ENCODE measurements around the gene CREB3. TPM values are rescaled to one million over a fixed set of nuclear protein-coding genes. Genes with fewer than 3 reads are reported as not detected.

Gene CREB3
- 10 to 100 TPM; 22.8 to 25.3 TPM for total RNA-seq

DNA sequence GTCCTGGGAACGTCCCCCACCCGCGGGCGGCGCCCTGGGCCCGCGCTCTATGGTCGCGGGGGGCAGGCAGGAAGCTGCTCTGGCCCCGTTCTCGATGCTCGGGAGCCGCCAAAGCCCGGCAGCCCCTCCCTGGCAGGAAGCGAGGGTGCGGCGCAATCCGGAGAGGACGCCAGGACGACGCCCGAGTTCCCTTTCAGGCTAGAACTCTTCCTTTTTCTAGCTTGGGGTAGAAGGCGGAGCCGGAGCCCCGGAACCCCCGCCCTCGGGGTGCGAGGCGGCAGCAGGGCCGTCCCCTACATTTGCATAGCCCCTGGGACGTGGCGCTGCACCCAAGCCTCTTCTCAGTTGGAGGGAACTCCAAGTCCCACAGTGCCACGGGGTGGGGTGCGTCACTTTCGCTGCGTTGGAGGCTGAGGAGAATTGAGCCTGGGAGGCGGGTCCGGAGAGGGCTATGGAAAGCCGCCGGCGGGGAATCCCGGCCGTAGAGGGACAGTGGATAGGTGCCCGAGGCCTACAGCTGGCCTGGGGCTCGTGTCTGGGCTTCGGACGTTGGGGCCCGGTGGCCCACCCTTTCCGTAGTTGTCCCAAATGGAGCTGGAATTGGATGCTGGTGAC lies at the start of gene CREB3, which contains the start of gene TLN1:
TSS of gene CREB3 (plus strand) at position 482 of the 615 bp plus-strand sequence. CDS start at position 589, 107 bp downstream.
TSS of gene TLN1 (minus strand) at position 11 of the 615 bp plus-strand sequence. CDS start 6,501 bp downstream, outside the sequence.
- DNase-seq (ENCODE audit: low spot score in 2 of 2) = peak; percentile 96 to 97
- Mint-ChIP-seq H3K27ac (peak within 1 kb of the TSS in 1 of 2 donors; percentile 95), H3K36me3 (peaks cover 14 to 33% of the 10 kb centered on the region in 2 donors), H3K9me3 (no peaks in the 10 kb centered on the region)
- peak; percentile 76 to 91 for ATAC-seq

- DNase-seq (ENCODE audit: low spot score in 2 of 2) (no peak), ATAC-seq (no peak)
- no peak overlapping the region for H3K27ac Mint-ChIP-seq
These were observed 49.1 kb upstream of the CREB3 start for GRCh38 chr9:35683323-35683722.

GRCh38 chr9:35684921-35685320 lies 47.5 kb upstream of the CREB3 start:
- Mint-ChIP-seq H3K36me3 (no peaks in the 10 kb centered on the region), H3K9me3 (no peaks in the 10 kb centered on the region)
- DNase-seq (ENCODE audit: low spot score in 2 of 2) = no peak

More at GRCh38 chr9:35683323-35683722, 49.1 kb upstream of the CREB3 start:
- Mint-ChIP-seq H3K9me3 (no peaks in the 10 kb centered on the region), H3K36me3 (no peaks in the 10 kb centered on the region)

GRCh38 chr9:35685506-35685905 lies 47.0 kb upstream of the CREB3 start:
- ATAC-seq (no peak), DNase-seq (ENCODE audit: low spot score in 2 of 2) (no peak)
- no peaks in the 10 kb centered on the region for H3K36me3 Mint-ChIP-seq
- H3K9me3 Mint-ChIP-seq = no peaks in the 10 kb centered on the region
- peak overlapping the region in 1 of 2 donors; percentile 36 for H3K27ac Mint-ChIP-seq

More at GRCh38 chr9:35684921-35685320, 47.5 kb upstream of the CREB3 start:
- peak overlapping the region in 1 of 2 donors; percentile 36 for H3K27ac Mint-ChIP-seq
- ATAC-seq = no peak

- no peak overlapping the region for H3K27ac Mint-ChIP-seq
- no peaks in the 10 kb centered on the region for H3K36me3 Mint-ChIP-seq
- DNase-seq (ENCODE audit: low spot score in 2 of 2) = no peak
- H3K9me3 Mint-ChIP-seq = no peaks in the 10 kb centered on the region
- no peak for ATAC-seq
These were observed 46.0 kb upstream of the CREB3 start for GRCh38 chr9:35686222-35687203.

- no peaks in the 10 kb centered on the region for H3K9me3 Mint-ChIP-seq
- DNase-seq (ENCODE audit: low spot score in 2 of 2) (no peak), ATAC-seq (no peak)
- no peak overlapping the region for H3K27ac Mint-ChIP-seq
- H3K36me3 Mint-ChIP-seq = no peaks in the 10 kb centered on the region
These were observed 45.2 kb upstream of the CREB3 start for GRCh38 chr9:35687306-35687705.

- ATAC-seq = no peak
- no peak for DNase-seq (ENCODE audit: low spot score in 2 of 2)
- H3K27ac Mint-ChIP-seq = peak overlapping the region in 1 of 2 donors; percentile 49
- no peaks in the 10 kb centered on the region for H3K36me3 Mint-ChIP-seq
- H3K9me3 Mint-ChIP-seq = no peaks in the 10 kb centered on the region
These were observed 44.4 kb upstream of the CREB3 start for GRCh38 chr9:35687972-35688557.

DNA sequence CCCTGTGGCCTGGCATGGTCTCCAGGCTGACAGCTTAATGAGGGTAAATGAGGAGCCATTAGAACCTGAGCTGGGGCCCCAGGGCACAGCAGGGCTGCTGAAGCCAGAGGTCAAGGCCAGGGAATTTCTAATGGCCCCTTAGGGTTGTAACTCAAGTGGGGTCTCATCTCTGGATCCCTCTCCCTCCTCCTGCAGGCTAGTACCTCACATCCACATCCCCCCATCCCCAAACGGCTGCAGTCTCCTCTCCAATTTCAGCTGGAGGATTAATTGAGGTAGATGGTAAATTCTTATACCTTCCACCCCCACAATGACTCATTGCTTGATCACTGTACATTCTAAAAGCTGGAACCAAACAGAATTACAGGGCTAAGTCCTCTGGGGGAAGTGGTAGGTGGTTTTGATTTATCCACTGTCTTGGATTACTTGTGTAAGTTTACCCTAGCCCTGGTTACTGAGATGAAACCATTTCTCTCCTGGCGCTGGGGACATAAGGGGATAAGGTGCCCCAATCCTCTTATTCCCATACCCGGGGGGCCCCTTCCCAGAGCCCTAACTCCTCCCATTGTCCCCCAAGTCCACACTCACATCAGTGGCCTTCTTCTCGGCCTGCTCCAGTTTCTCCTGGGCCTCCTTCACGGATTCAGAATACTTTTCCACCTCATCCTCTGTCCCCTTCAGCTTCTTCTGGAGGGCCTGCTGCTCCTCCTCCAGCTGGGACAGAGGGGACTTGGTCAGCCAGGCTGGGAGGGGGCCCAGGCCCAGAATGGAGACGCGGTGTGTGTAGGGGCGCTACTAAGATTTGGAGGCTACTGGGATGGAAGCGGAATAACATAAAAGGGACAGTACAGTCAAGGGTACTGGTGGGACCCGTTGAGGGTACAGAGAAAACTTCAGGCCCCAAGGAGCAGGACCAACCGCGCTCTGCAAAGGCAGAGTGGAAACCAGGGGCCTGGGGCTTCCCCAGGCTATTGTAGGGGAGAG lies 43.6 kb upstream of the CREB3 start:
- Mint-ChIP-seq H3K36me3 (no peaks in the 10 kb centered on the region), H3K27ac (peak overlapping the region; percentile 49 to 82), H3K9me3 (no peaks in the 10 kb centered on the region)
- ATAC-seq (peak; percentile 75 to 83), DNase-seq (ENCODE audit: low spot score in 2 of 2) (peak in 1 of 2 donors; percentile 21)

DNA sequence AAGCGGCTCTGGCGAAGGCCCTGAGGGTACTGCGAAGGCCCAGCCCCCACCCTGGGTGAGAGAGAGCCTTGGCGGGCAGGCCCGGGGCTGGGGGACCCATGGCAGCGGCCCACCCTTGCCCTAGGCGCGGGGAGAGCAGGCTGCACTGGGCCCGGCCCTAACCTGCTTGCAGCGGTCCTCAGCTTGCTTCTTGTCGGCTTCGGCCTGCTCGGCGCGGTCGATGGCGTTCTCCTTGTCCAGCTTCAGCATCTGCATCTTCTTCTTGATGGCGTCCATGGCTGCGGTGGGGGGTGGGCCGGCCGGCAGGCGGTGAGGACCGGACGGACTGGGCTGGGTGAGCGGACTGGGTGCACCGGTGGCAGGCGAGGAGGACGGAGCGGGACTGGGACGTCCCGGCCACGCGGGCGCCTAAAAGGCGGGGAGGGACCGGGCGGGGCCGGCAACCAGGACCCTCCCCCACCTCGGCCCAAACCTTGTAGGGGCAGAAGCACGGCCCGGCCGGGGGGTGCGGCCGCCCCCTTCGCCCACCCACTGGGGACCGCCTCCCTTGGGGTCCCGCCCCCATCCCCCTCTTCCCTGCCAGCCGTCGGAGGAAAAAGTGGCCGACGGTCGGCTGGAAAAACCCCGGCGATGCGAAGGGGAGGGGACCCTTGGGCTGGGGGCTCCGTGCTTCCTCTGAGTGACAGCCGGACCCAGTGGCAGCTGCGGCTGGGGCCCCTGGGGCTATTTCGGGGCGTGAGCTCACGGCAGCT lies 42.7 kb upstream of the CREB3 start, which contains the start of gene TPM2:
TSS of gene TPM2 (minus strand) at position 384 of the 752 bp plus-strand sequence. CDS start at position 276, 108 bp downstream.
- Mint-ChIP-seq H3K36me3 (no peaks in the 10 kb centered on the region), H3K9me3 (no peaks in the 10 kb centered on the region), H3K27ac (peak within 1 kb of the TSS; percentile 49 to 85)
- no peak for DNase-seq (ENCODE audit: low spot score in 2 of 2)
- peak in 1 of 2 donors; percentile 5 for ATAC-seq

DNA sequence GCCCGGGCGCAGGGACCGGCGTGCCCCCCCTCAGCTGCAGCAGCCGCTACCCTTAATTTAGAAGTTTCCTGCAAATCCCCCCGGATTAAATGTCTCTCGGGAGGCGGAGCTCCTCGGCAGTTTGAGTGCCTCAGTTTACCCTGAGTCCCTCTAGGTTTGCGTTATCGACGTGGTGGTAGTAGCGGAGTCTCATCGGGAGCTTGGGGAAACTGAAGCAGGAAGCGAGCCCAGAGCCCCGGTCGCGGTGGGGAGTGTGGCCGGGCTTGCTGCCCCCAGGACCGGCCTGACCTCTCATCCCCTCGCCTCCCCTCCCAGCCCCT lies 42.2 kb upstream of the CREB3 start:
- no peak for DNase-seq (ENCODE audit: low spot score in 2 of 2)
- no peak for ATAC-seq
- H3K36me3 Mint-ChIP-seq = no peaks in the 10 kb centered on the region

DNA sequence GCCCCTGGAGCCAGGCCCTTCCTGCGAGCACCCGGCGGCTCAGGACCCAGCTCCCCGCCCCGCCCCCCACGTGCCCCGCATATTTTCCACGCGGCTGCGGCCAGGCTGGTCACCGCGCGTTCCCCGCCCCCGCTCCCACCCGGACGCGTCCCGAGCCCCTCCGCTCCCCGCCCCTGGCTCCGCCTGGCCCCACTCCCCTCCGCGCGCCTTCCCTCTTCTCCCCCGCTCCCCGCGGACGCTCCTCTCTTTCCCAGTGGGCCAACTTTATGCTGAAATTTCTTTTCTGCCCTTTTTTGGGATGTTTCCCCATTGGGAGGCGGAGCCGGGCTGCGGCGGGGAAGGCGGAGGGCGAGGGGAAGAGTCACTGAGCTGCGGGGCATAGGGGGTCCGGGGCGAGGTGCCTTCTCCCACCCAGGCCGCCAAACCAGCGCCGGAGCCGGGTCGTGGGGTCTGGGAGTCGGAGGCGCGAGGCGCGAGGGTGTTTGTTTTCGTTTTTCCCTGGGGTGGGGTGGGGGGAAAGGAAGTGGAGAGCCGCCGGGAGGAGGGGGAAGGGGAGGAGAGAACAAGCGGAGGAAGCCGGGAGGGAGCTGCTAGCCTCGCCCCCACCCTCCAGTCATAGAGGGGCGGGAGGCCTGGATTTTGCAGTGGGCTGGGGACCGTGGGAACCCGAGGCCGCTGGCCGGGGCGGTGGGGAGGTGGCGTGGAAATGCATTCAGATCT lies 41.7 kb upstream of the CREB3 start:
- H3K36me3 Mint-ChIP-seq = no peaks in the 10 kb centered on the region
- peak; percentile 21 to 54 for ATAC-seq
- peak in 1 of 2 donors; percentile 16 for DNase-seq (ENCODE audit: low spot score in 2 of 2)
- H3K27ac Mint-ChIP-seq = peak overlapping the region; percentile 0 to 85
- no peaks in the 10 kb centered on the region for H3K9me3 Mint-ChIP-seq

More for the DNA sequence above, 42.2 kb upstream of the CREB3 start:
- H3K9me3 Mint-ChIP-seq = no peaks in the 10 kb centered on the region
- H3K27ac Mint-ChIP-seq = no peak overlapping the region

DNA sequence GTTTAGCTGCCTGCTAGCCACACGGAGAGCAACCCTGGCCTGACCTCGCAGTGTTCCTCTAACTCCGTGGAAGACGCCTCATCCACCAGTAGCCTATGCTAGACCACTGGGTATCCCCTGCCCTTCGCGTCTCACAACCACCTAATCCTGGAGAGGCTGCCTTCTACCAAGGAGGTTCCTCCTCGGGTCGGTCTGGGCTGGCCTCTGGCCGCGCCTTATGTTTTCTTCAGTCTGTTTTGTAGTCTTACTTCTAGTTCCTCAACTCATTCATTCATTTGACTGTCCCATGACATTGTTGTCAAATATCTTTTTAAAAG lies 41.2 kb upstream of the CREB3 start:
- ATAC-seq = peak in 1 of 2 donors; percentile 11
- Mint-ChIP-seq H3K36me3 (no peaks in the 10 kb centered on the region), H3K27ac (peak overlapping the region in 1 of 2 donors; percentile 0), H3K9me3 (no peaks in the 10 kb centered on the region)
- peak in 1 of 2 donors; percentile 10 for DNase-seq (ENCODE audit: low spot score in 2 of 2)

DNA sequence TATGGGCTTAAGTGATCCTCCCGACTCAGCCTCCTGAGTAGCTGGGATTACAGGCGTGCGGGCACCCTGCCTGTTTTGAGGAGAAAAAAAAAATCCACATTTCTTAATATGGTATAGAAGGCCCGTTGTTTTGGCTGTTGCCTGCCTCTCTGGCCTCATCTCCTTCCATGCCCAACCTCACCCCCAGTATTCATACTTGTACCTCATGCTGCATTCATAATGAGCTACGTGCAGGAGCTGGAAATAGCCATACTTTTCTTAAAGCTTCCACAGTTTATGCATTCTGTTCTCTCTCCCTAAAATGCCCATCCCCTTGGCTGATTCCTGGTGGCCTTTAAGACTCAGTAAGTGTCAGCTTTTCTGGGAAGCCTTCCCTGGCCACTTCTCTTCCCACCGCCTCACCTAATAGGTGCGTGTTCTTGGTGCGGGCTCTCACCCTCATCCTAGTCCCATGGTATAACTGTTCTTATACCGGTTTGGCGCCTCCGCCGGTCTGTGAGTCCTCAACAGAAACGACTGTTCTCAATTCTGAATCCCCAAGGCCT lies 40.6 kb upstream of the CREB3 start:
- Mint-ChIP-seq H3K36me3 (no peaks in the 10 kb centered on the region), H3K27ac (peak overlapping the region; percentile 0 to 41), H3K9me3 (no peaks in the 10 kb centered on the region)
- ATAC-seq (no peak), DNase-seq (ENCODE audit: low spot score in 2 of 2) (no peak)

GRCh38 chr9:35695943-35696401 lies 36.5 kb upstream of the CREB3 start:
- no peak for ATAC-seq
- peaks cover 0 to 5% of the 10 kb centered on the region in 2 donors for H3K36me3 Mint-ChIP-seq

More at GRCh38 chr9:35695943-35696401, 36.5 kb upstream of the CREB3 start:
- Mint-ChIP-seq H3K9me3 (no peaks in the 10 kb centered on the region), H3K27ac (no peak overlapping the region)
- DNase-seq (ENCODE audit: low spot score in 2 of 2) = no peak
